Measurements from ENCODE around the gene RPS6KA1. TPM values are rescaled to one million over a fixed set of nuclear protein-coding genes. Genes with fewer than 3 reads are reported as not detected.
A peak's percentile ranks its signal among the peaks of the same experiment; 100 is the strongest.
"Not testable (repeated sequence)": the region's sequence is repeated elsewhere in the genome, so short reads cannot be mapped to it uniquely, and the experiment has no call there.

The RPS6KA1 gene
- polyA plus RNA-seq, 10 donors, result 4.7 to 8.3 (median 7.1) TPM

DNA sequence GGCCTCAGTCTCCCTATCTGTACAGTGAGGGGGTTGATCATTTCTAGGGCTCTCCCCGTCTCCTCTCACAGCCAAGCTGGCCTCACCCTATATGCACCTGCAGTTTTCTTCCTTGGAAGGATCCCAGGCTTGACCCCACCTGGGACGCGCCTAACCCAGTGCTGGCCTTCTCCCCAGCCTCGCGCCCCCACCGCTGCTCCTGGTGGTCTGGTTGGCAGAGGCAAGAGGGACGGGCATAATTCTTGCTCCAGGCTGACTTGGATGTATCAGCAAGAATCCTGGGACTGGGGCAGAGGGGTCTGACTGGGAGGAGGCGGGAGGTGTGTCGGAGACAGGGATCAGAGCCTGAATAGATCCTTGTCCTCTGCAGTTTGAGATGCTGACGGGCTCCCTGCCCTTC is 25.2 kb downstream of the RPS6KA1 start:
- no peak for DNase-seq

DNA sequence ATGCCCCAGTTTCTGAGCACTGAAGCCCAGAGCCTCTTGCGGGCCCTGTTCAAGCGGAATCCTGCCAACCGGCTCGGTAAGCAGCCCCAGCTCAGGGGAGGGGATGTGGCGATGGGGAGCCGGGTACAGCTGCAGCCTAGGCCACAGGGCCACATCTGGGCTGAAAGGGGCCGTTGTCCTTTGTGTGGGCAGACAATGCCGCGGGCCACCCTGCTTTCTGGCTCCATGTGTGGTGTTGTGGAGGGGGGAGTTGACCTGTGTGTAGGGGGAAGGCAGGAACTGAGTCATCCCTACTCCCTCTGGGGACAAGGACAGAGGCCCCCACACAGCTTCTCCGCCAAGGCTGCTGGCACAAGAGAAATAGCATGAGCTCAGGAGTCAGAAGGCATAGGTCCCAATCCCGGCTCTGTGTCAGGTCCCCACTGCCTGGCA is 26.0 kb downstream of the RPS6KA1 start:
- no peak for DNase-seq

DNA sequence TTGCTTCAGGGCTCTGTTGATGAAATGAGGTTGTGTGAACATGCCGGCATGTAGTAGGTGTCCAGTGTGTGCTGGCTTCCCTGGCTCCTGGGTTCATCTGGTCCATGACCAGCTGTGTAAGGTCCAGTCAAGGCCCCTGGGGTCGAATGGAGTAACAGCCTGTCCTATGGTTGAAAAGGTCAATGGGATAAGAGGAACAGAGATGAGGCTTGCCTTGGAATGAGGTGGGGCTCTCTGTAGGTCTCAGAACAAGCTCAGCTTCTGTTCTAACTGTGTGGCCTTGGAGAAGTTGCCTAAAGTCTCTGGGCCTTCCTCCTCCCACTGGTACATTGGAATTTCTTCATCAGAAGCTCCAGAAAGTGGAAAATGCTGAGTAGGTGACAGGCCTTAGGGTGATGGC is 26.6 kb downstream of the RPS6KA1 start:
- no peak for DNase-seq

DNA sequence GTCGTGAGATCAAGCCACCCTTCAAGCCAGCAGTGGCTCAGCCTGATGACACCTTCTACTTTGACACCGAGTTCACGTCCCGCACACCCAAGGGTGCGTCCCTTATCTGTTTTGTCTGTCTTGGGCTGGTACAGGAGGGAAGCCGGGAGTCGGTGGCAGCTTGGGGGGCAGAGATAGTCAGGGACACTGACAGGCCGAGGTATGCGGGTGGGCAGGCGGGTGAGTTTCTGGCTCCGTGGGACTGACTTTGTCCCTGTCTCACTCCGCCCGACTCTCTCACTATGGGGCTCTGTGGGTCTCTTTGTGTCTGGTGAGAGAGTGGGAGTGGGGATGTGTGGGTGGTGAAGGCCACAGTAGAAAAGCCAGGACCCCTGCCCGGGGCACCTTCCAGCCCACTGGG is 27.4 kb downstream of the RPS6KA1 start:
- DNase-seq, result no peak

DNA sequence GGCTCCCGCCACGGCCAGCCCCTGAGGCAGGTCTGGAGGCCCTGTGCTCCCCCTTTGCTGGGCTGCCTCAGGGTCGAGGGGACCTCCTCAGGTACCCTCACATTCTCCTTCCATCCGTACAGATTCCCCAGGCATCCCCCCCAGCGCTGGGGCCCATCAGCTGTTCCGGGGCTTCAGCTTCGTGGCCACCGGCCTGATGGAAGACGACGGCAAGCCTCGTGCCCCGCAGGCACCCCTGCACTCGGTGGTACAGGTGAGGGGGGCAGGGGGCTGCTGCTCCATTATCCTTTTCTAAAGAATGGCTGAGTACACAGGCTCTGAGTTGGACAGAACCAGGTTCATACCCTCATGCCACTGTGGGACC is 29.1 kb downstream of the RPS6KA1 start:
- DNase-seq, result no peak

DNA sequence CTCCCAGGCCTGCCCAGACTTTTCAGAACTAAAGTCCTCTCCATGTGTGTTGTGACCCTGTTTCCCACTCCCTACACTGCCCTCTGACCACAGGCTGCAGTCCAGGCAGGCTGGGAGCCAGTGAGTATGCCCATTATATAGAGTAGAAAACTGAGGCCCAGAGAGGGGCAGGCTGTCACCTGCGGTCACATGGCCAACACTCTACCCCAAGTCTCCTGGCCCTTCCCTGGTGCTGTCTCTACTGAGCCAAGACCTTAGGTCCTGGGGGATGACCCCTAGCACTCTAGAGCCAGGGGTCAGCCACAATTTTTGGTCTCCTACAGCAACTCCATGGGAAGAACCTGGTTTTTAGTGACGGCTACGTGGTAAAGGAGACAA is 30.8 kb downstream of the RPS6KA1 start:
- DNase-seq, result no peak

DNA sequence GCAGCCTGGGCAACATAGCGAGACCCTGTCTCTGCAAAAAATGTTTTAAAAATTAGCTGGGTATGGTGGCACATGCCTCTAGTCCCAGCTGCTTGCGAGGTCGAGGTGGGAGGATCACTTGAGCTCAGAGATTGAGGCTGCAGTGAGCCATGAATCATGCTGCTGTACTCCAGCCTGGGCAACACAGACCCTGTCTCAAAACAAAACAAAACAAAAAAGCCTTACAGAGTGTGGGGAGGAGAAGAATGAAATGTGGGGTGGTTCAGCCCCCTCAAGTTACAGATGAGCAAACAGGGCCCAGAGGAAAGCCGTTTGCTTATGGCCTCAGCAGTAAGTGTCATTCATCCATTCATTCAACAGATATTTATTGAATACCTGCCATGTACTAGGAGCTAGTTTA is 40.7 kb downstream of the RPS6KA1 start:
- DNase-seq, result no peak

DNA sequence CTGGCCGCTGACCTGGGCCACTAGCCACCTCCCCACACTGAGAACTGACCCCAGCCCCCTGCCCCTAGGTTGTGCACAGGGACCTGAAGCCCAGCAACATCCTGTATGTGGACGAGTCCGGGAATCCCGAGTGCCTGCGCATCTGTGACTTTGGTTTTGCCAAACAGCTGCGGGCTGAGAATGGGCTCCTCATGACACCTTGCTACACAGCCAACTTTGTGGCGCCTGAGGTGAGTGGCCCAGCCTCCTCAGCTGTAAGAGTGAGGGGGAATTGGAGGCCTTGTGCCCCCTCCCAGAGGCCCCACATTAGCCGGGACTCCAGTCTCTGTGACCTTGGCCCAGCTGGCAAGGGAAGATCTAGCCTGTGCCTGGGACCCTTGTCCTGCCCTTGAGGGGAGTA is 41.8 kb downstream of the RPS6KA1 start:
- no peak for DNase-seq

DNA sequence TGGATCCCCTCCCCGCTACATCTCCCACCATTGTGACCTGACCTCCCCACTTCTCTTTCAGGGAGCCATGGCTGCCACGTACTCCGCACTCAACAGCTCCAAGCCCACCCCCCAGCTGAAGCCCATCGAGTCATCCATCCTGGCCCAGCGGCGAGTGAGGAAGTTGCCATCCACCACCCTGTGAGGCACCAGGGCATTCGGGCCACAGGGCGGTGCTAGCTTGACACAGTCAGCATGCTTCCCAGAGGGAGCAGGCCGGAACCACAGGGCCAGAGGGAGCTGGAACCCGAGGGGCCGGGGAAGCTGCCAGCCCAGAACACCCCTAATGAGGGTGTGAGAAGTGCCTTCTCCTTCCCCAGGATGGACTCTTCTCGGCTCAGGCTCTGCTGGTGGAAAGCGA is 44.5 kb downstream of the RPS6KA1 start:
- DNase-seq, result no peak

DNA sequence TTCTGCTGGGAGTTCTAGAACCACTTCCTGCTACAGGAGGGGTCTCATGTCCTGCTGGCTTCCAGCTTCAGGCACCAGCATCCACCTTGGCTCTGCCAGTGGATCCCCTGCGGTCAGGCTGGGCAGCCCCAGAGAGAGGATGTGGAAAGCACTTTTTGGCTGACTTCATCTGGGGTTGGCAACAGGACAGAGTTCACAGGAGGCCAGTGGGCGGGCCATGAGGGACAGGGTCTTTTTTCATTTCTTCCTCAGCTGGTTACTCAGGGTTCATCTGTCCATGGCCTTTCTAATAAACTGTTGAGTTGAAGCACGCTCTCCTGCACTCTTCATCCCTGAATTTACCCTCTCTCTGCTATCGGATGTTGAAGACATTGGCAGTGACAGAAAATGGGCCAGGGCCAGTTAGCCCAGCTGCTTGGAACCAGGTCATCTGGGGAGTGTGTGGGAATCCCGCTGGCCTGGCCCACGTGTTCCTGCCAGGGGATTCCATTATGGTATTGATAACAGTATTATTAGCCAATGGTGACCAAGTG is 45.2 kb downstream of the RPS6KA1 start:
- peak; percentile 1 to 31 (median 12) for DNase-seq

DNA sequence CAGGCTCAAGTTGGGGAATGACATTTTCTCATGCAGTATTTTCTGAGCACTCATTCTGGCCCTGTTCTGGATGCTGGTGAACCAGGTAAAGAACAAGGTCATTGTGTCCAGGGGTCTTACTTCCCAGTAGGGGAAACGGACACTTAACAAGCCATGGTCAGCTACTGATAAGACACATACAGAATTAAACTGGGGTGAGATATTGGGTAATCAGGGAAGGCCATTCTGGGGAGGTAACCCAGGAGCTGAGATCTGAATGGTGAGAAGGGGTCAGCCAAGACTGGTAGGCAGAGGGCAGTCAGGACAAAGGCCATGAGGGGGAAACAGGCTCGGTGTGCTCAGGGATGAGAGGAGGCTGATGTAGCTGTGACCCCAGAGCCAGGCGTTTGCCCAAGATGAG is 45.8 kb downstream of the RPS6KA1 start:
- DNase-seq, result no peak

DNA sequence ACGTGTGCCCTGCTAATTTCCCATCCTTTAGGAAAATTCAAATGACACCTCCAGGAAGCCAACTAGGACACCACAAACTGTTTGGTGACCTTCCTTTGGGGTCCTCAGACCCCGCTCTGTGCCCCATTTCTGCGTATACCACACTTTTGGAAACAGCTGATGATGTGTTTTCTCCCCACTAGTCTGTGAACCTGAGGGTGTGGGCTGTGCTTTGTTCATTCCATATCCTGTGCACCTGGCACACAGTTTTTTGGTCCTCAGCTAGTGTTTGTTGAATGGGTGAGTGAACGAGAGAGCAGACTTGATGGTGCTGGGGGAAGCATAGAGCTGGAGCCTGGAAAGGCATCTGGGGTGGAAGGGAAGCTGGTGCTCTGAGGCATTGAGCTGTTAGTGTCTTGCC is 48.6 kb downstream of the RPS6KA1 start:
- no peak for DNase-seq

DNA sequence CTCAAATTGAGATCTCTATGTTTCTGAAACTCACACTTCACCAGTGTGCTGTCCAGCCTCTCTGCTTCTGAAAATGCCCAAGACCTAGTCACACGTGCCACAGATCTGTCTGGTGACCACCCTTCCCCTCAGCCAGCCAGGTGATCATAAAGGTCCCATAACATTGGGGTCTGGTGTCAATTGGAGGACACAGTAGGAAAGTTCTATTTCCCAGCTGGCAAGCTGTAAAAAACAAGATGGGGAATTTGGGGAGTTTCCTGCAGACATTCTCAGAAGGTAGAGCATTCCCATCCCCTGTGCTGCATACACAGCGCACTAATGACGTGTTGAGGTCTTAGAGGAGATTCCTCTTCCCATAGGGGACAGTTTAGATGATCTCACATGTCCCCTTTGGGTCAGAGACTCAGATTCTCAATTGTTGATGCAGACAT is 50.1 kb downstream of the RPS6KA1 start:
- no peak for DNase-seq

DNA sequence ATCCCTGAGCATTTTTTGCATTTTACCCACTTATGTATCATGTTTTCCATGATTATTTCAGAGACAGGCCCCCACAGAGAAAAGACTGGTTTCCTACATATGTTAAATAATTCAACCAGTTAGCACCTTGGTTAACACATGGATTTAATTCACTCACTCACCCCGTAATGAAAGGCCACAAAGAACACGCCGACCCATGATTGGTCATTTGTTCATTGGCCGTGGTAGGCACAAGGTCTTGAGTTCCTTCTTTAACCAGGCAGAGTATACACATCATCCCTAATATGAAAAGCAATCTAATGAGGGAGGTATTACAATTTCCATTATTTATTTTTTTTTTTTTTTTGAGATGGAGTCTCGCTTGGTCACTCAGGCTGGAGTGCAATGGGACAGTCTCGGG is 50.6 kb downstream of the RPS6KA1 start:
- no peak for DNase-seq

DNA sequence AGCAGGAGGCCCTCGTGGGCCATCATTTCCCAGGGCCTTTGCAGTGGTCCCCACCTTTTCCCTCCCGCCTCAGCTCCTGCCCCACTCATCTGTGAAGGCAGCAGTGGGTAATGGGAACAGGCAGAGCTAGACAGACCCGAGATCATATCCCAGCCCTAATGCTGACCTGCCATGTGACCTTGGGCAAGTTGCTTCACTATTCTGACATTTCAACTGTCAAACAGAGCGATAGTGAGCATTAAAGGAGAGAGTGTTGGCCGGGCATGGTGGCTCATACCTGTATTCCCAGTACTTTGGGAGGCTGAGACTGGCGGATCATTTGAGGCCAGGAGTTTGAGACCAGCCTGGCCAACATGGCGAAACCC is 51.7 kb downstream of the RPS6KA1 start:
- no peak for DNase-seq

DNA sequence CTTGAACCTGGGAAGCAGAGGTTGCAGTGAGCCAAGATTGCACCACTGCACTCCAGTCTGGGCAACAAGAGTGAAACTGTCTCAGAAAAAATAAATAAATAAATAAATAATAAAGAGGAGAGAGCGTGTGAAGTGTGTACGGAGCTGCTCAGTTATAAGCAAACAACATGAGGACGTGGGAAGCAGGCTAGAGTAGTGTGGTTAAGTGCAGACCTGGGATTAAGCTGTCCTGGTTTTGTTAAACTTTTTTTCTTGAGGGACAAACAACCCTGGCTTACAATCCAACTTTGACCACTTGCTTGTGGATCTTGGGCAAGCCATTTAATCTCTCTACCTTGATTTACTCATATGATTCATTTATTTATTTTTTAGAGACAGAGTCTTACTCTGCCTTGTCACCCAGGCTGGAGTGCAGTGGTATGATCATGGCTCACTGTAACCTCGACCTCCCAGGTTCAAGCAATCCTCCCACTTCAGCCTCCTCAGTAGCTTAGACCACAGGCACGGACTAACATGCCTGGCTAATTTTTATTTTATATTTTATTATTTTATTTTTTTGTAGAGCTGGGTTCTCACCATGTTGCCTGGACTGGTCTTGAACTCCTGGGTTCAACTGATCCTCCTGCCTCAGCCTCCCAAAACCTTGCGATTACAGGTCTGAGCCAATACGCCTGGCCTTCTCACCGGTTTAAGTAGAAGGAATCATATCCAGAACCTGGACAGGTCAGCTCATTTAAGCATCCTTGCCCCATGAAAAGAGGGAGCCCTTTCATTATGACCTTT is 52.7 kb downstream of the RPS6KA1 start:
- no peak for DNase-seq

DNA sequence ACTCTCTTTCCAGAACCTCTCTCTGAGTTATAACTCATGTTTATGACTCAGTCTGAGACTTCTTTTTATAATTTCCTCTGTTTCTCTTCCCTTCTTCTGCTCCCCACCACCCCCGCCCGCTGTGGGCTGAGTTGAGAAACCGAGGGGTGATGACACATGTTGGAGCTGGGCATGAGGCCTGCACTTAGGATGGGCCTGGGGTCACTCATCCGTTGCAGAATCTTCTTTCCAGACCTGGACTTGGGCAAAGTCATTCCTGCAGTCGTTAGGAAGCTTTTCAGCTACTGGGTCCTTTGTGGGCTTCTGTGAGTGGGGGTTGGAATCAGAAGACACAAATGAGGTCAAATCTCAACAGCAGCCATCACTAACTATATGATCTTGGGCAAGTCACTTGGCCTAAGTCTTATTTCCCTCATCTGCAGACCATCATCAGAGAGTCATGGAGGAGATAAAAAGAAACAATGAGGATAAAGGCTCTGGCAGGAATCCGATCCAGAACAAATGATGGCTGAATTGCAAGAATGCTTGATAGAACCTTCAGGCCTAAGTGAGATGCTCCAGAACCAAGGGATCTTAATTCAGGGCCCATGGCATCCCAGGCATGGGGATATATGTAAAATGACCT is 53.4 kb downstream of the RPS6KA1 start:
- peak in 1 of 3 donors; percentile 23 for DNase-seq

DNA sequence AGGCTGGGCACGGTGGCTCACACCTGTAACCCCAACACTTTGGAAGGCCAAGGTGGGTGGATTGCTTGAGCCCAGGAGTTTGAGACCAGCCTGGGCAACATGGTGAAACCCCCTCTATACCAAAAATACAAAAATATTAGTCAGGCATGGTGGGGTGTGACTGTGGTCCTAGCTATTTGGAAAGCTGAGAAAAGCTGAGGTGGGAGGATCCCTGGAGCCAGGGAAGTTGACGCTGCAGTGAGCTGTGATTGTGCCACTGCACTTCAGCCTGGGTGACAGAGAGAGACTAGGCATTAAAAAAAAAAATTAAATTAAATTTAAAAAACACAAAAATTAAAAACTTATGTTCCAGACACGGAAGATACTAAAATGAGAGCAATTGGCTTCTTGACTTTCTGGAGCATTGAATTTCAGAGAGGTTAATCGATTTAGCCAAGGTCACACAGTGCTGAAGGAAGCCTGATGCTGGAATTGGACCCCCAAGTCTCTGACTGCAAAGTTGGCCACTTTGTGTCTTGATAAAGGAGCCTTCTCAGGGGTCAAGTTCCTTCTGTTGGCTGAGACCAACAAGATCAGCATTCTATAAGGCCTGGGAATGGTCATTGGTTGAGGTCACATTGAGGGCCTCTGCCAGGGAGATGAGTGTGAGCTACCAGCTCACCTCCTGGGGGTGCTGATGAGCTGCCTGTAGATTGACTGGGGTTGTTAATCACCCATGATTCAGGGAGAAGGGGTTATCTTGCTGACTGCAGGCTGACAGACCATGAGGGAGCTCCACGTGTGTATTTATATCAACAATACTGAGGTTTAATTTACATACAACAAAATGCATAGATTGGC is 54.3 kb downstream of the RPS6KA1 start:
- DNase-seq, result no peak

DNA sequence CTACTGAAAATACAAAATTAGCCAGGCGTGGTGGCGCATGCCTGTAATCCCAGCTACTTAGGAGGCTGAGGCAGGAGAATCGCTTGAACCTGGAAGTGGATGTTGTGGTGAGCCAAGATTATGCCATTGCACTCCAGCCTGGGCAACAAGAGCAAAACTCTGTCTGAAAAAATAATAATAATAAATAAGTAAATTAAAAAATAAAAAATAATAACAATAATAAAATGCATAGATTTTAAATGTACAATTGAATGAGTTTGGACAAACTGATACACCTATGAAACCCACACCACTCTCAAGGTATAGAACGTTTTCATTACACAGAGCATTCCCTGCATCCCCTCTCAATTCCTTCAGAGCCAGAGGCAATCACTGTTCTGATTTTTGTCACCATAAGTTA is 55.0 kb downstream of the RPS6KA1 start:
- not testable (repeated sequence) for DNase-seq

DNA sequence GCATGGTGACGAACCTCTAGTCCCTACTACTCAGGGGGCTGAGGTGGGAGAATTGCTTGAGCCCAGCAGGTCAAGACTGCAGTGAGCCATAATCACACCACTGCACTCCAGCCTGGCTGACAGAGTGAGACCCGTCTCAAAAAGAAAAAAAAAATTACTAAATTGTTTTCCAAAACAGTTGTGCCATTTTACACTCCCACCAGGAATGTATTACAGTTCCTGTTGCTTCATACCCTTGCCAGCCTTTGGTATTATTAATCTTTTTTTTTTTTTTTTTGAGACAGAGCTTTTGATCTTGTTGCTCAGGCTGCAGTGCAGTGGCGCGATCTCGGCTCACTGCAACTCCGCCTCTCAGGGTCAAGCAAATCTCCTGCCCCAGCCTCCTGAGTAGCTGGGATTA is 55.9 kb downstream of the RPS6KA1 start:
- DNase-seq, result no peak

DNA sequence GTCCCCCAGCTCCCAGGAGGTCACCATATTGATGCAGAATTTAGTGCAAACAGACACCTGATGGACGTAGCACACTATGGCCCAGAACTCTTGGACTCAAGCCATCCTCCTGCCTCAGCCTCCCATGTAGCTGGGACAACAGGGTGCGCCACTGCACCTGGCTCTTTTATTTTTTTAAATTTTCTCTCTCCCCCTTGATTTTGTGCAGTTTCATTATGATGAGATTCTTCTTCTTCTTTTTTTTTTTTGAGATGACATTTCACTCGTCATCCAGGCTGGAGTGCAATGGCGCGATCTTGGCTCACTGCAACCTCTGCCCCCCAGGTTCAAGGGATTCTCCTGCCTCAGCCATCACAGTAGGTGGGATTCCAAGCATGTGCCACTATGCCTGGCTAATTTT is 63.8 kb downstream of the RPS6KA1 start:
- no peak for DNase-seq

DNA sequence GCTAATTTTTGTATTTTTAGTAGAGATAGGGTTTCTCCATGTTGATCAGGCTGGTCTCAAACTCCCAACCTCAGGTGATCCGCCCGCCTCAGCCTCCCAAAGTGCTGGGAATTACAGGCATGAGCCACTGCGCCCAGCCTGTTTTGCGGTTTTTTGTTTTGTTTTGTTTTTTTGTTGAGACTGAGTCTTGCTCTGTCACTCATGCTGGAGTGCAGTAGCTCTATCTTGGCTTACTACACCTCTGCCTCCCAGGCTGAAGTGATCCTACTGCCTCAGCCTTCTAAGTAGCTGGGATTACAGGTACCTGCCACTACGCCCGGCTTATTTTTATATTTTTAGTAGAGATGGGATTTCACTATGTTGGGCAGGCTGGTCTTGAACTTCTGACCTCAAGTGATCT is 65.0 kb downstream of the RPS6KA1 start:
- not testable (repeated sequence) for DNase-seq

DNA sequence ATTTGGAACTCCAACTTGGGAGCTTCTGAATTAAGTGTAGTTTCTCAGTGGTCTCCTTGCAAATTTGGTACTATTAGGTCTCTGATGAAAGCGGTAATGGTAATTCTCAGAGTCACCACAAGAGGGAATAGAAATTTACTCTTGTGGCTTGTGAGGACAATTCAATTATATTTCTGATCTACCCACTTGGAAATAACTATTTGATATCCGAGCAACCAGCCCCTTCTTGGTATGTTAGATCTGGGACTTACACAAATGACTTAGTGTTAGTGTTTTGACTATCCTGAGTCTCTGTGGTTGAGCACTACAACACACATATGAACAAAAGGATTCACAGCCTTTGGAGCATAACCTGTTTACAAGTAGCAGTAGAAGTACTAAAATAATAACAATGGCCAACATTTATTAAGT is 68.1 kb downstream of the RPS6KA1 start:
- peak in 2 of 3 donors; percentile 41 to 61 for DNase-seq

Measured in muscle of back (tissue), 11 donors.